Loucy (cell line): Measurements from ENCODE around the gene FOXL3.

Source experiments
- H2AFZ ChIP-seq: fragments of 200-600 bp; sonication (generic); 2 replicates; pipeline ENCODE4 v1.6.0; 2016; ENCODE audit warnings: antibody characterized with exemption, mild to moderate bottlenecking, low read length, moderate library complexity
- H3F3A ChIP-seq: fragments of 200-600 bp; 2 replicates; pipeline ENCODE4 v1.6.0; 2016; ENCODE audit warnings: antibody characterized with exemption, low read depth, mild to moderate bottlenecking
- H3K27me3 ChIP-seq: fragments of 200-600 bp; sonication (generic); 2 replicates; pipeline ENCODE4 v1.6.1; 2014; ENCODE audit warnings: low read length, mild to moderate bottlenecking; ENCODE audit not compliant: insufficient read depth, poor library complexity, severe bottlenecking
- H3K36me3 ChIP-seq: fragments of 200-600 bp; sonication (generic); 2 replicates; pipeline ENCODE4 v1.6.1; 2016; ENCODE audit warnings: low read length; ENCODE audit not compliant: insufficient read depth
- H3K4me1 ChIP-seq: fragments of 200-600 bp; sonication (generic); 2 replicates; pipeline ENCODE4 v1.5.1; 2014; ENCODE audit warnings: low read length, mild to moderate bottlenecking; ENCODE audit not compliant: insufficient read depth, poor library complexity, severe bottlenecking
- H3K4me2 ChIP-seq: fragments of 200-600 bp; sonication (generic); 2 replicates; pipeline ENCODE4 v1.6.0; 2014; ENCODE audit warnings: antibody characterized with exemption, low read length, low read depth, mild to moderate bottlenecking; ENCODE audit not compliant: poor library complexity, severe bottlenecking
- H3K4me3 ChIP-seq: fragments of 200-600 bp; sonication (generic); 2 replicates; pipeline ENCODE4 v1.5.1; 2014; ENCODE audit warnings: low read length, mild to moderate bottlenecking, mixed read lengths; ENCODE audit not compliant: poor library complexity, severe bottlenecking
- H3K79me2 ChIP-seq: fragments of 200-600 bp; sonication (generic); 2 replicates; pipeline ENCODE4 v1.6.1; 2014; ENCODE audit warnings: low read length; ENCODE audit not compliant: insufficient read depth
- H3K9ac ChIP-seq: fragments of 200-600 bp; sonication (generic); 2 replicates; pipeline ENCODE4 v1.6.0; 2014; ENCODE audit warnings: mild to moderate bottlenecking, low read depth, low read length, moderate library complexity; ENCODE audit not compliant: poor library complexity, severe bottlenecking
- H3K9me2 ChIP-seq: fragments of 200-600 bp; sonication (generic); replicated peaks from 2 replicates; pipeline ENCODE4 v1.6.1; 2016; ENCODE audit warnings: low read depth, low read length, mixed read lengths
- H3K9me3 ChIP-seq: fragments of 200-600 bp; sonication (generic); 2 replicates; pipeline ENCODE4 v1.6.1; 2014; ENCODE audit warnings: mild to moderate bottlenecking, antibody characterized with exemption, low read length, low read depth; ENCODE audit not compliant: insufficient read depth
- H4K20me1 ChIP-seq: fragments of 200-600 bp; sonication (generic); 2 replicates; pipeline ENCODE4 v1.6.0; 2014; ENCODE audit warnings: antibody characterized with exemption, low read length, mild to moderate bottlenecking; ENCODE audit not compliant: insufficient read depth, poor library complexity, severe bottlenecking
- CTCF ChIP-seq: fragments of 200-600 bp; sonication (generic); conservative IDR thresholded peaks from 2 replicates; pipeline ENCODE4 v1.5.1; 2014; ENCODE audit warnings: mild to moderate bottlenecking, antibody characterized with exemption, low read length
- EZH2phosphoT487 ChIP-seq: fragments of 200-600 bp; IDR thresholded peaks from 2 replicates; pipeline ENCODE4 v1.6.1; 2018; ENCODE audit warnings: antibody characterized with exemption, mild to moderate bottlenecking, moderate library complexity, borderline replicate concordance

FOXL3 gene

GRCh38 chr7:259751-260405 is 30.1 kb upstream of the FOXL3 start:
- no peaks in the 10 kb centered on the region for H3K9me2 ChIP-seq
- no peaks in the 10 kb centered on the region for H3K27me3 ChIP-seq
- peaks cover 39% of the 10 kb centered on the region; the same call in 1 of the 2 replicates for H3K9me3 ChIP-seq
- no peaks in the 10 kb centered on the region for H3K36me3 ChIP-seq
- H3K4me2 ChIP-seq: no peak overlapping the region
- H3F3A ChIP-seq: no peaks in the 10 kb centered on the region
- no peak overlapping the region for H3K9ac ChIP-seq
- no peaks in the 10 kb centered on the region for H3K4me1 ChIP-seq
- no peak overlapping the region for H3K4me3 ChIP-seq
- no peak overlapping the region for H2AFZ ChIP-seq
- TF ChIP-seq CTCF (no peak), EZH2phosphoT487 (no peak)
- H4K20me1 ChIP-seq: no peaks in the 10 kb centered on the region
- no peaks in the 10 kb centered on the region for H3K79me2 ChIP-seq

GRCh38 chr7:260441-261281 is 29.3 kb upstream of the FOXL3 start:
- H3K36me3 ChIP-seq: no peaks in the 10 kb centered on the region
- no peak overlapping the region for H3K9ac ChIP-seq
- H3K9me2 ChIP-seq: no peaks in the 10 kb centered on the region
- H3F3A ChIP-seq: no peaks in the 10 kb centered on the region
- no peaks in the 10 kb centered on the region for H3K4me1 ChIP-seq
- H3K79me2 ChIP-seq: no peaks in the 10 kb centered on the region
- H3K4me3 ChIP-seq: no peak overlapping the region
- H3K27me3 ChIP-seq: no peaks in the 10 kb centered on the region
- no peak for TF ChIP-seq EZH2phosphoT487
- TF ChIP-seq CTCF: no peak
- H3K9me3 ChIP-seq: peaks cover 39% of the 10 kb centered on the region; the same call in 1 of the 2 replicates
- H3K4me2 ChIP-seq: no peak overlapping the region
- no peak overlapping the region for H2AFZ ChIP-seq
- H4K20me1 ChIP-seq: no peaks in the 10 kb centered on the region

GRCh38 chr7:261341-262250 is 28.4 kb upstream of the FOXL3 start:
- Histone ChIP-seq H3K4me2 (no peak overlapping the region), H2AFZ (no peak overlapping the region), H3K36me3 (no peaks in the 10 kb centered on the region), H3K4me1 (no peaks in the 10 kb centered on the region), H3K27me3 (no peaks in the 10 kb centered on the region), H4K20me1 (no peaks in the 10 kb centered on the region), H3K9me2 (no peaks in the 10 kb centered on the region), H3K9me3 (peaks cover 35% of the 10 kb centered on the region; the same call in 1 of the 2 replicates), H3K79me2 (no peaks in the 10 kb centered on the region), H3F3A (no peaks in the 10 kb centered on the region), H3K4me3 (no peak overlapping the region), H3K9ac (no peak overlapping the region)
- TF ChIP-seq CTCF: no peak
- TF ChIP-seq EZH2phosphoT487: no peak
